HepG2 (cell line): Measurements from ENCODE around the gene TAMALIN. TPM values are rescaled to one million over a fixed set of nuclear protein-coding genes. Genes with fewer than 3 reads are reported as not detected.

Experiments
- ETS1 ChIP-seq: sonication (generic); formaldehyde crosslinking; IDR thresholded peaks from 2 replicates; pipeline ENCODE4 v1.4.0; 2020; ENCODE audit warnings: missing genetic modification reagents
- RERE ChIP-seq: IDR thresholded peaks from 2 replicates; pipeline ENCODE4 v1.6.1; 2016; ENCODE audit warnings: low read depth, missing genetic modification reagents, missing compliant biosample characterization
- RNF219 ChIP-seq: sonication (generic); formaldehyde crosslinking; IDR thresholded peaks from 2 replicates; pipeline ENCODE4 v1.5.0; 2020; ENCODE audit warnings: mild to moderate bottlenecking, missing genetic modification reagents
- SUZ12 ChIP-seq: fragments of 150-350 bp; IDR thresholded peaks from 2 replicates; pipeline ENCODE4 v1.6.1; 2014; ENCODE audit warnings: low read depth, low read length
- ZGPAT ChIP-seq: IDR thresholded peaks from 2 replicates; pipeline ENCODE4 v1.6.1; 2016; ENCODE audit warnings: mild to moderate bottlenecking
- ZNF318 ChIP-seq: sonication (generic); formaldehyde crosslinking; IDR thresholded peaks from 2 replicates; pipeline ENCODE4 v1.4.0; 2020; ENCODE audit warnings: mild to moderate bottlenecking, missing genetic modification reagents
- polyA plus RNA-seq, 8 experiments: library from polyadenylated mRNA; depleted of rRNA in 3 of 8; stranded (reverse) in 7 of 8; unstranded in 1 of 8; fragments of >200 nt; fragmentation: Illumina TruSeq in 4 of 8; extraction: Trizol in 4 of 8; gene quantifications; 2 replicates each; pipeline versions ENCODE4 v1.2.1 to v1.2.3, GENCODE V29; 2011 to 2016; ENCODE audit warnings: low read depth in 4 of 8, missing spikeins in 1 of 8, mixed read lengths in 1 of 8; ENCODE audit not compliant: insufficient read depth in 1 of 8
- total RNA-seq, 5 experiments: library from RNA; depleted of rRNA; stranded (reverse); fragments of >200 nt; fragmentation: Illumina TruSeq; extraction: Trizol; gene quantifications; 2 replicates each; pipeline ENCODE4 v1.2.3, GENCODE V29; 2016; ENCODE audit warnings: low read depth in 1 of 5

Gene TAMALIN
- total and polyA plus RNA-seq, 2 of the 13 experiments (the other 11 are each of a cell fraction or from before 2014, with no cell fraction given): 2.9 to 10.9 TPM

- TF ChIP-seq ZNF318 (CRISPR knock-in tag) (no peak), ZGPAT (CRISPR knock-in tag) (no peak), RNF219 (CRISPR knock-in tag) (no peak), RERE (no peak), ETS1 (CRISPR knock-in tag) (no peak), SUZ12 (no peak)
These were observed 3.4 kb downstream of the TAMALIN start (continued) for GRCh38 chr12:52010152-52010622.
